Measurements from ENCODE around the gene PPP6R2. TPM values are rescaled to one million over a fixed set of nuclear protein-coding genes. Genes with fewer than 3 reads are reported as not detected.
"Not testable (repeated sequence)": the region's sequence is repeated elsewhere in the genome, so short reads cannot be mapped to it uniquely, and the experiment has no call there.

The PPP6R2 gene
- total RNA-seq, 1 donor, result 61.2 TPM

DNA sequence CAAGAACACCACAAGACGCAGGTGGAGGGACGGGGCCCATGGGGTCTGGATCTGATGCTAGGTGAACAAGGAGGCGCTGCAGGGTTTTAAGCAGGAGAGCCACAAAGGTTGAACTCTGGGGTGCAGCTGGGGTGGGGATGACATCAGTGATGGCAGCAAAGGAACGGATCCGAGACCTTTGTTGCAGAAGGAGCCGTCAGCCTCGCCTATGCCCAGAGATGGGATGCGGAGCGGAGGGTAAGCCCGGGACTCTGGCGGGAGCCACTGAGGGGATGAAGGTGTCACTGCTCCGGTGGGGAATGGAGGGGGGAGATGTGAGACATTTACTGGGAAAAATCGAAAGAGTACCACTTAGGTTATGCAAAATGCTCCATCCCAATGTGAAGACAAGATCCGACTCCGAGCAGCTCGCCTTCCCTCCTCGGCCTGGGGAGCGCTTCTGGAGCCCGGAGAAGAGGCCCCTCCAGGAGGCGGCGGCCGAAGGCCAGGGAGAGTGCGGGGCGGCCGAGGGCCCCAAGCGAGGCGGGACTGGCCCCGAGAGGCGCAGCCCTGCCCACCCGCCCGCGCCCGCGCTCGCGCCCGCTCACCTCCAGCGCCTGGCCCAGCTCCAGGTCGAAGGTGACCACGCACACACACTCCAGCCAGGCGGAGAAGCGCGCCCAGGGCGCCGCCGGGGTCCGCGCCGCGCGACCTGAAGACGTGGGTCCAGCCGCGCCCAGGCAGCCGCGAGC, 16.7 kb upstream of the PPP6R2 start:
- Histone ChIP-seq H3K9me3 (ENCODE audit: low read depth, low read length) (no peaks in the 10 kb centered on the region), H2AFZ (ENCODE audit: low read length) (peak overlapping the region; percentile 59), H3K27ac (ENCODE audit: low read depth, low read length) (no peak overlapping the region), H3K27me3 (ENCODE audit: insufficient read depth, low read length) (no peaks in the 10 kb centered on the region), H4K20me1 (ENCODE audit: insufficient read depth, low read length) (peaks cover 13% of the 10 kb centered on the region), H3K79me2 (ENCODE audit: insufficient read depth, low read length) (peaks cover 15% of the 10 kb centered on the region), H3K4me3 (ENCODE audit: insufficient read depth, low read length) (peak overlapping the region; percentile 83), H3K36me3 (ENCODE audit: insufficient read depth, low read length) (no peaks in the 10 kb centered on the region), H3K4me1 (ENCODE audit: insufficient read depth, low read length) (peaks cover 22% of the 10 kb centered on the region), H3K4me2 (ENCODE audit: insufficient read depth, low read length) (peak overlapping the region; percentile 91)
- DNase-seq (ENCODE audit: insufficient read length, low spot score, missing footprints), result peak; percentile 85
- TF ChIP-seq, protein P1, sequence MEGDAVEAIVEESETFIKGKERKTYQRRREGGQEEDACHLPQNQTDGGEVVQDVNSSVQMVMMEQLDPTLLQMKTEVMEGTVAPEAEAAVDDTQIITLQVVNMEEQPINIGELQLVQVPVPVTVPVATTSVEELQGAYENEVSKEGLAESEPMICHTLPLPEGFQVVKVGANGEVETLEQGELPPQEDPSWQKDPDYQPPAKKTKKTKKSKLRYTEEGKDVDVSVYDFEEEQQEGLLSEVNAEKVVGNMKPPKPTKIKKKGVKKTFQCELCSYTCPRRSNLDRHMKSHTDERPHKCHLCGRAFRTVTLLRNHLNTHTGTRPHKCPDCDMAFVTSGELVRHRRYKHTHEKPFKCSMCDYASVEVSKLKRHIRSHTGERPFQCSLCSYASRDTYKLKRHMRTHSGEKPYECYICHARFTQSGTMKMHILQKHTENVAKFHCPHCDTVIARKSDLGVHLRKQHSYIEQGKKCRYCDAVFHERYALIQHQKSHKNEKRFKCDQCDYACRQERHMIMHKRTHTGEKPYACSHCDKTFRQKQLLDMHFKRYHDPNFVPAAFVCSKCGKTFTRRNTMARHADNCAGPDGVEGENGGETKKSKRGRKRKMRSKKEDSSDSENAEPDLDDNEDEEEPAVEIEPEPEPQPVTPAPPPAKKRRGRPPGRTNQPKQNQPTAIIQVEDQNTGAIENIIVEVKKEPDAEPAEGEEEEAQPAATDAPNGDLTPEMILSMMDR (IDR thresholded peaks at IDR 0.05; ENCODE audit: extremely low read depth, low read depth, low read length), result no peak

DNA sequence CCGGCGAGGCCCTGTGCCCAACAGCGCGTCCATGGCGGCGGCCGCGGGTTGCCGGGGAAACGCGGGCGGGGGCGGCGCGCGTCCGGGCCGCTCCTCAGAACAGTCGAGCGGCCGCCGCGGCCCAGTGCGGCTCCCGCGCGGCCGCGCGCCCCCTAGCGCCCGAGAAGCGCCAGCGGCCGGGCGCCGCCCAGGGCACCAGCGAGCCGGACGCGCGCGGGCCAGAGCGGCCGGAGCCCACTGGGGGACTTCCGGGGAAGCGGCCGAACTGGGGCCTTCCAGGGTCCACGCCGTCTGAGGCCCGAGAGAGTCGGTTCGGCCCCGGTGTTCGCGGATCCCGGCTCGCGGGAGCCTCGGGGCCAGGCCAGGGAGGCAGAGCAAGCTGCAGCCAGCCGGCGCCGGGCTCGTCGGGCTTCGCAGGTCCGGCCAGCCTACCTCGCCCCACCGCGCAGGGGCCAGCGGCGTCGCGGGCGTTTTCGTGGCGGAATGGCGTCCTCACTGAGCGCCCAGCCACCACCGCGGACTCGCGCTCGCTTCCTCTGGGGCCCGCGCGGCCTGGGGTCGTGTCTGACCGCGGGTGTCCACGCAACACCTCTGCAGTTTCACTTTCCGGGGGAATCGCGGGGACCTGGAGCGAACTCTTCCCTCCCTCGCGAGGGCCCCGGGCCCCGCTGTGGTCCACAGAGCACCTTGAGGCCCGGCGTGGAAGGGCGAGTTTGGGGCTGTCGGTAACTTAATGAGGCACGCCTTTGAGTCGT, 16.0 kb upstream of the PPP6R2 start, which contains the start of gene DENND6B:
DENND6B (minus strand) TSS at position 57 of the 755 bp plus-strand sequence; CDS start at position 33, 24 bp downstream.
- peak within 1 kb of the TSS; percentile 83 for H3K27ac ChIP-seq (ENCODE audit: low read depth, low read length)
- H3K4me1 ChIP-seq (ENCODE audit: insufficient read depth, low read length), result peaks cover 26% of the 10 kb centered on the region
- TF ChIP-seq, protein P1 (IDR thresholded peaks at IDR 0.05; ENCODE audit: extremely low read depth, low read depth, low read length), result peak; percentile 23
- H3K36me3 ChIP-seq (ENCODE audit: insufficient read depth, low read length), result no peaks in the 10 kb centered on the region
- no peaks in the 10 kb centered on the region for H3K27me3 ChIP-seq (ENCODE audit: insufficient read depth, low read length)
- peak within 1 kb of the TSS; percentile 92 for H3K4me2 ChIP-seq (ENCODE audit: insufficient read depth, low read length)
- peaks cover 15% of the 10 kb centered on the region for H3K79me2 ChIP-seq (ENCODE audit: insufficient read depth, low read length)
- H2AFZ ChIP-seq (ENCODE audit: low read length), result peak within 1 kb of the TSS; percentile 93
- no peaks in the 10 kb centered on the region for H3K9me3 ChIP-seq (ENCODE audit: low read depth, low read length)
- DNase-seq (ENCODE audit: insufficient read length, low spot score, missing footprints), result peak; percentile 99
- peak within 1 kb of the TSS; percentile 83 for H3K4me3 ChIP-seq (ENCODE audit: insufficient read depth, low read length)
- peaks cover 13% of the 10 kb centered on the region for H4K20me1 ChIP-seq (ENCODE audit: insufficient read depth, low read length)

DNA sequence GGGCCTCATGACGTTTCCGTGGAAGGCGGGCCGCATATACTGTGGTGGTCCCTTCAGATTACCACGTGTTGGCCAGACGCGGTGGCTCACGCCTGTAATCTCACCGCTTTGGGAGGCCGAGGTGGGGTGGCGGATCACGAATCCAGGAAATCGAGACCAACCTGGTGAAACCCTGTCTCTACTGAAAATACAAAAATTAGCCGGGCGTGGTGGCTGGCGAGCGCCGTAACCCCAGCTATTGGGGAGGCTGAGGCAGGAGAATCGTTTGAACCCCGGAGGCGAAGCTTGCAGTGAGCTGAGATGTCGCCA, 15.5 kb upstream of the PPP6R2 start:
- H4K20me1 ChIP-seq (ENCODE audit: insufficient read depth, low read length), result peaks cover 13% of the 10 kb centered on the region
- peak overlapping the region; percentile 92 for H3K4me2 ChIP-seq (ENCODE audit: insufficient read depth, low read length)
- H3K9me3 ChIP-seq (ENCODE audit: low read depth, low read length), result no peaks in the 10 kb centered on the region
- H3K27me3 ChIP-seq (ENCODE audit: insufficient read depth, low read length), result no peaks in the 10 kb centered on the region
- no peaks in the 10 kb centered on the region for H3K36me3 ChIP-seq (ENCODE audit: insufficient read depth, low read length)
- H2AFZ ChIP-seq (ENCODE audit: low read length), result peak overlapping the region; percentile 93
- H3K79me2 ChIP-seq (ENCODE audit: insufficient read depth, low read length), result peaks cover 15% of the 10 kb centered on the region
- no peak for DNase-seq (ENCODE audit: insufficient read length, low spot score, missing footprints)
- peaks cover 26% of the 10 kb centered on the region for H3K4me1 ChIP-seq (ENCODE audit: insufficient read depth, low read length)
- TF ChIP-seq, protein P1 (IDR thresholded peaks at IDR 0.05; ENCODE audit: extremely low read depth, low read depth, low read length), result no peak
- peak overlapping the region; percentile 83 for H3K27ac ChIP-seq (ENCODE audit: low read depth, low read length)
- H3K4me3 ChIP-seq (ENCODE audit: insufficient read depth, low read length), result peak overlapping the region; percentile 83

DNA sequence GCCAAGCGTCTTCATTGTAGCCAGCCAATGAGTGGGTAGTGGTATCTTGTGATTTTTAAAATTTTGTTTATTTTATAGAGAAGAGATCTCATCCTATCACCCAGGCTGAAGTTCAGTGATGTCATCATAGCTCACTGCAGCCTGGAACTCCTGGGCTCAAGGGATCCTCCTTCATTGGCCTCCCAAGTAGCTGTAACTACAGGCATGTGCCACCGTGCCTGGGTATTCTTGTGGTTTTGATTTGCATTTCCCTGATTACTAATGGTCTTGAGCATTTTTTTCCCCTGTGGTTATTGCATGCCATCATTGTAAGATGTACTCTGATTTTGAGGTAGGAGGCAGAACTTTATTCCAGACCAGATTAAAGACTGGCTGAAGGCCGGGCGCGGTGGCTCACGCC, 13.9 kb upstream of the PPP6R2 start:
- no peaks in the 10 kb centered on the region for H3K9me3 ChIP-seq (ENCODE audit: low read depth, low read length)
- no peak overlapping the region for H3K4me3 ChIP-seq (ENCODE audit: insufficient read depth, low read length)
- H3K36me3 ChIP-seq (ENCODE audit: insufficient read depth, low read length), result no peaks in the 10 kb centered on the region
- no peak overlapping the region for H3K27ac ChIP-seq (ENCODE audit: low read depth, low read length)
- H3K4me1 ChIP-seq (ENCODE audit: insufficient read depth, low read length), result peaks cover 26% of the 10 kb centered on the region
- H3K27me3 ChIP-seq (ENCODE audit: insufficient read depth, low read length), result no peaks in the 10 kb centered on the region
- no peak overlapping the region for H3K4me2 ChIP-seq (ENCODE audit: insufficient read depth, low read length)
- H2AFZ ChIP-seq (ENCODE audit: low read length), result no peak overlapping the region
- H4K20me1 ChIP-seq (ENCODE audit: insufficient read depth, low read length), result peaks cover 13% of the 10 kb centered on the region
- DNase-seq (ENCODE audit: insufficient read length, low spot score, missing footprints), result peak; percentile 49
- TF ChIP-seq, protein P1 (IDR thresholded peaks at IDR 0.05; ENCODE audit: extremely low read depth, low read depth, low read length), result no peak
- peaks cover 12% of the 10 kb centered on the region for H3K79me2 ChIP-seq (ENCODE audit: insufficient read depth, low read length)

GRCh38 chr22:50334433-50334832, 8.7 kb upstream of the PPP6R2 start:
- H4K20me1 ChIP-seq (ENCODE audit: insufficient read depth, low read length); H3K4me2 ChIP-seq (ENCODE audit: insufficient read depth, low read length); H3K9me3 ChIP-seq (ENCODE audit: low read depth, low read length); H3K4me3 ChIP-seq (ENCODE audit: insufficient read depth, low read length); H3K36me3 ChIP-seq (ENCODE audit: insufficient read depth, low read length); H3K79me2 ChIP-seq (ENCODE audit: insufficient read depth, low read length); H2AFZ ChIP-seq (ENCODE audit: low read length); H3K27ac ChIP-seq (ENCODE audit: low read depth, low read length); DNase-seq (ENCODE audit: insufficient read length, low spot score, missing footprints); H3K27me3 ChIP-seq (ENCODE audit: insufficient read depth, low read length): not testable (repeated sequence)
- peaks cover 12% of the 10 kb centered on the region for H3K4me1 ChIP-seq (ENCODE audit: insufficient read depth, low read length)
